BLaER1 treated with 17β-estradiol and CSF1 and Interleukin-3, amounts not matched to agents 10 nM and 100 nM (cell line): ENCODE data around the gene HMCN1.

Experiments used
- H3K27ac ChIP-seq, 11 experiments: shearing (Covaris generic); formaldehyde crosslinking; 2 replicates each; pipeline ENCODE4 v1.8.1; 2022
- H3K27me3 ChIP-seq, 11 experiments: shearing (Covaris generic); formaldehyde crosslinking; 2 replicates each; pipeline ENCODE4 v1.8.1; 2022
- H3K36me3 ChIP-seq, 11 experiments: shearing (Covaris generic); formaldehyde crosslinking; 2 replicates each; pipeline ENCODE4 v1.8.1; 2022
- H3K4me1 ChIP-seq, 10 experiments: shearing (Covaris generic); formaldehyde crosslinking; 2 replicates each; pipeline ENCODE4 v1.8.1; 2022
- H3K4me2 ChIP-seq, 11 experiments: shearing (Covaris generic); formaldehyde crosslinking; 2 replicates each; pipeline ENCODE4 v1.8.1; 2022
- H3K4me3 ChIP-seq, 10 experiments: shearing (Covaris generic); formaldehyde crosslinking; 2 replicates each; pipeline ENCODE4 v1.8.1; 2022
- H3K9ac ChIP-seq, 11 experiments: shearing (Covaris generic); formaldehyde crosslinking; 2 replicates each; pipeline ENCODE4 v1.8.1; 2022
- H3K9me3 ChIP-seq, 11 experiments: shearing (Covaris generic); formaldehyde crosslinking; replicated peaks in 1 of 11; 2 replicates each; pipeline ENCODE4 v1.8.1; 2022
- H4K20me1 ChIP-seq, 11 experiments: shearing (Covaris generic); formaldehyde crosslinking; 2 replicates each; pipeline ENCODE4 v1.8.1; 2022
- Cebpa-rat ChIP-seq, 11 experiments: shearing (Covaris generic); IDR thresholded peaks; 2 replicates each; pipeline ENCODE4 v1.8.1; 2022

The HMCN1 gene

DNA sequence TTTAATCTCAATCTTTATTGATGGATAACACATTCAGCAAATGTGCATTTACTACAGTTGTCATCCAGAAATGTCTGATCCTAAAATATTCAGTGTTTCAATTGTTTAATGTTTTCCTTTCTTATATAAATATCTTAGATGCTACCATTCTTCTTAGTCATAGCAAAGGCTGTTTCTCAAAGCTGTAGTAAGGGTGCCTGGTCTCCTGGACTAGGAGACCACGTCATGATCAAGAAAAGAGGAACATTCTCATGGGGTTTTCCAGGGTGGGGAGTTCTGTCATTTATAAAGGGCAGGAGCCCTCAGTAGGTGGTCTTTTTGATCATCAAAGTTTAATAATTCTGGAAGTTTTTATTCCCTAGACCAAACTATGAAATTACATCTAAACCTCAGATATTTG is 292.8 kb downstream of the HMCN1 start:
- H3K9ac ChIP-seq: no peak overlapping the region
- TF ChIP-seq Cebpa-rat (IDR thresholded peaks at IDR 0.05): no peak
- no peak overlapping the region for H3K4me2 ChIP-seq
- H3K27me3 ChIP-seq: no peaks in the 10 kb centered on the region
- peaks cover 0 to 19% (median 6%) of the 10 kb centered on the region in 11 experiments; a peak in 8 of 22 replicates for H3K9me3 ChIP-seq
- H4K20me1 ChIP-seq: no peaks in the 10 kb centered on the region
- no peaks in the 10 kb centered on the region for H3K36me3 ChIP-seq
- H3K4me1 ChIP-seq: no peaks in the 10 kb centered on the region
- no peak overlapping the region for H3K27ac ChIP-seq
- no peak overlapping the region for H3K4me3 ChIP-seq

DNA sequence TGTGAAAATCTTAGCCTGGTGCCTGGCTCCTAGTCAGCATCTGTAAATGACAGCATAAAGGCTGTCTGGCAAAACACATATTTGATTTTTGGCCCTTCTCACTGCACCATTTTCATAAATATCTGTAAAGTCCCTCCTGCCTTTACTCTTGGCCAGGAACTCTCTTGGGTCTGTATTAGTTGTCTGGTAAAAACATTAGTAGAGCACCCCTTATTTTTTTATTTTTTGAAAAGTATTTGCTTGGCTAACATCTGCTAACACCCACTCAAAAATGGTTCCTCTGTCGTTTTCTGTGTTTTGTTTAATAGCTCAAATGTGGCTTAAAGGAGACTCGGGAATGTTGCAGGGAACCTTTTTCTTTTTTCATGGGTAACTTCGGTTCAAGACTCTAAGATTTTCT is 293.4 kb downstream of the HMCN1 start:
- Histone ChIP-seq H4K20me1 (no peaks in the 10 kb centered on the region), H3K4me2 (no peak overlapping the region), H3K4me3 (no peak overlapping the region), H3K36me3 (no peaks in the 10 kb centered on the region), H3K4me1 (no peaks in the 10 kb centered on the region), H3K27me3 (no peaks in the 10 kb centered on the region), H3K9ac (no peak overlapping the region), H3K27ac (no peak overlapping the region), H3K9me3 (peaks cover 0 to 19% (median 6%) of the 10 kb centered on the region in 11 experiments; a peak in 8 of 22 replicates)
- TF ChIP-seq Cebpa-rat (IDR thresholded peaks at IDR 0.05): no peak

DNA sequence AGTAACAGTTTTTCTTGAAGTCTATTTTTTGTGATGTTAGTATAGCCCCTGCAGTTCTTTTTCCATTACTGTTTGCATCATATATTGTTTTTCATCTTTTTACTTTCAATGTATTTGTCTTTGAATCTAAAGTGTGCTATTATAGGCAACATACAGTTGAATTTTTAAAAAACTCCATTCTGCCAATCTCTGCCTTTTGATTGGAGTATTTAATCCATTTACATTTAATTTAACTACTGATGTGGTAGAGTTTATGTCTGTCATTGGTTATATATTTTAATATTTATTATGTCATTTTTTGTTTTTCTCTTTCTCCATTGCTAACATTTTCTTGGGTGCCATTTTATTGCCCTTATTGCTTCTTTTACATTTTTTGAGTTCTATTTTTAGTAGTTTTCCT is 296.3 kb downstream of the HMCN1 start:
- H3K4me3 ChIP-seq: no peak overlapping the region
- peaks cover 0 to 19% (median 6%) of the 10 kb centered on the region in 11 experiments; a peak in 8 of 22 replicates for H3K9me3 ChIP-seq
- no peak overlapping the region for H3K27ac ChIP-seq
- TF ChIP-seq Cebpa-rat (IDR thresholded peaks at IDR 0.05): no peak
- H3K9ac ChIP-seq: no peak overlapping the region
- H4K20me1 ChIP-seq: no peaks in the 10 kb centered on the region
- H3K4me2 ChIP-seq: no peak overlapping the region
- H3K27me3 ChIP-seq: no peaks in the 10 kb centered on the region
- H3K36me3 ChIP-seq: no peaks in the 10 kb centered on the region
- H3K4me1 ChIP-seq: no peaks in the 10 kb centered on the region

DNA sequence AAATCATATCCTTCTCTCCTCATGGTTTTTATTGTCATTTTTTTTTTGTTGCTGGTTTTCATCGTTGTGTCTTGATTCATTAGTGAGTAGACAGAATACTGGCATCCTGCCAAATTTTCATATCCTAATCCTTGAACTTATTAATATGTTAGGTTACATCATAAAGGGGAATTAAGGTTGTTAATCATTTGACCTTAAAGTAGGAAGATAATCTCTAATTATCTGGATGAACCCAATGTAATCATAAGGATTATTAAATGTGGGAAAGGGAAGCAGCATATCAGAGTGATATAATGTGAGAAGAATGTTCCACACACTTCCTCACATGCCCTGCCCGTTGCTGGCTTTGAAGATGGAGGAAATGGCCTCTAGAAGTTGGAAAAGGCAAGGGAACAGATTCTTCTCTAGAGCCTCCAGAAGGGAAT is 299.7 kb downstream of the HMCN1 start:
- TF ChIP-seq Cebpa-rat (IDR thresholded peaks at IDR 0.05): no peak
- Histone ChIP-seq H3K36me3 (no peaks in the 10 kb centered on the region), H3K9ac (no peak overlapping the region), H3K4me3 (no peak overlapping the region), H3K4me2 (no peak overlapping the region), H3K27me3 (no peaks in the 10 kb centered on the region), H3K9me3 (peaks cover 0 to 19% (median 6%) of the 10 kb centered on the region in 11 experiments; a peak in 8 of 22 replicates), H3K4me1 (no peaks in the 10 kb centered on the region), H4K20me1 (no peaks in the 10 kb centered on the region), H3K27ac (no peak overlapping the region)

DNA sequence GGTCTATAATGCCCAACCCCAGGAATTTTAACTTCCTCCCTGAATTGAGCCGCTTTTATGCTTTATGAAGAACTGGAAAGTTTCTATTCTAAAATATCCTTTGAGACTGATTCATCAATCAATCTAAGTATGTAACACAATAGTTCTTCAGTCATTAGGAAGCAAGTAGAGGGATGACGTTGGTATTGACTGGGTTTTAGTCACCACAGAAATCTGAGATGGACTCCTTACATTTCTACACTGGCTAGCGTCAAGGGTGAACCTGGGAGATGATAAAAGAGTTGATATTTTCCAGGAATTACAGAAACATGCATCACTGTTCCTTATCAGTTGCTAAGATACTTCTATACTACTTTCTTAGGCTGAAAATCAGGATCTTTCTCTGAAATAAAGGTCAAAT is 308.0 kb downstream of the HMCN1 start:
- Histone ChIP-seq H3K9me3 (no peaks in the 10 kb centered on the region), H3K9ac (no peak overlapping the region), H3K36me3 (no peaks in the 10 kb centered on the region), H4K20me1 (no peaks in the 10 kb centered on the region), H3K27me3 (no peaks in the 10 kb centered on the region), H3K4me1 (no peaks in the 10 kb centered on the region), H3K27ac (no peak overlapping the region), H3K4me3 (no peak overlapping the region), H3K4me2 (no peak overlapping the region)
- TF ChIP-seq Cebpa-rat (IDR thresholded peaks at IDR 0.05): no peak

DNA sequence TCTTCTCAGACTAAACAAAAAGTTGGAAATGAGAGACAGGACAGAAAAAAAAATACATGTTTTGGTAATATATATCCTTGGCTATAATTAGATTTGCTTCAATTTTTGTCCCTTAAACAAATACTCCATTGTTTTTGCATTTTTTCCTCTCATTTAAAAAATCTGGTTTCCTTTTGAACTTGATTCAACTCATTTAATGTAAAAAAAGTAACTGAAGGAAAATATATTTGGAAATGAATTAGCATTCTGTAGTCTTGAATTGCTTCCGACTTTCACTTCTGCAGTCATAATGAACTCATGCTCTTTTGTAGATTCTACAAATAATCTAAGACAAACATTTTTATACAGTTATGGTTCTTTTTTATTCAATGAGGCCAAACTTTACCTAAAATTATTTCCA is 309.1 kb downstream of the HMCN1 start:
- no peak overlapping the region for H3K4me3 ChIP-seq
- no peaks in the 10 kb centered on the region for H3K9me3 ChIP-seq
- H3K36me3 ChIP-seq: no peaks in the 10 kb centered on the region
- H3K4me2 ChIP-seq: no peak overlapping the region
- no peaks in the 10 kb centered on the region for H3K4me1 ChIP-seq
- no peaks in the 10 kb centered on the region for H4K20me1 ChIP-seq
- H3K27ac ChIP-seq: no peak overlapping the region
- no peak overlapping the region for H3K9ac ChIP-seq
- TF ChIP-seq Cebpa-rat (IDR thresholded peaks at IDR 0.05): no peak
- no peaks in the 10 kb centered on the region for H3K27me3 ChIP-seq

DNA sequence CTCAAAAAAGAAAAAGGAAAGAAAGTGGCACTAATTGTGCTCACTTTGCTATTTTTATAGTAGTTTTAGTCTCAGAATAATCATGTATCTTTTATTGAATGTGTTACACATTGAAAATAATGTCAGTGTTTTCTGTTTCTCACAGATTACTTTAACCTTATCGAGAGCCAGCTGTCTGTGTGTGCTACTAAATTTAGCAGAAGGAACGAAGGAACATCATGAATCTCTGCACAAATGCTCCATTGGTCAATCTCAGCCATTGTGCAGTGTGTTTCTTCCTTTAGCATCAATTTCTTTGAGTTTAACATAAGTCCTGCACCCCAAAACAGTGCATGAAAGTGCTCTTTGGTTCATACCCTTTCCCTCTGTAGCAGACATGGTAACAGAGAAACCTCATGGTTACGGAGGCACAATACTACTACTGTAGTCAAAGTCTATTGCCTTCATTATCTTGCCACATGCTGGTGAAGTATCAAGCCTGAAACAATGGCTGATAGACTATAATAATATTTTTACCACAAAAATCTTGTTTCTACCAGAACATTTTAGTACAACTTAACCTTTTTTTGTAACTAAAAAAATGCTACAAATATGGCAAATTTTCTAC is 310.0 kb downstream of the HMCN1 start:
- H3K4me3 ChIP-seq: no peak overlapping the region
- no peak overlapping the region for H3K27ac ChIP-seq
- no peak overlapping the region for H3K4me2 ChIP-seq
- TF ChIP-seq Cebpa-rat (IDR thresholded peaks at IDR 0.05): no peak
- H3K4me1 ChIP-seq: no peaks in the 10 kb centered on the region
- no peak overlapping the region for H3K9ac ChIP-seq
- H4K20me1 ChIP-seq: no peaks in the 10 kb centered on the region
- H3K9me3 ChIP-seq: no peaks in the 10 kb centered on the region
- H3K36me3 ChIP-seq: no peaks in the 10 kb centered on the region
- no peaks in the 10 kb centered on the region for H3K27me3 ChIP-seq

DNA sequence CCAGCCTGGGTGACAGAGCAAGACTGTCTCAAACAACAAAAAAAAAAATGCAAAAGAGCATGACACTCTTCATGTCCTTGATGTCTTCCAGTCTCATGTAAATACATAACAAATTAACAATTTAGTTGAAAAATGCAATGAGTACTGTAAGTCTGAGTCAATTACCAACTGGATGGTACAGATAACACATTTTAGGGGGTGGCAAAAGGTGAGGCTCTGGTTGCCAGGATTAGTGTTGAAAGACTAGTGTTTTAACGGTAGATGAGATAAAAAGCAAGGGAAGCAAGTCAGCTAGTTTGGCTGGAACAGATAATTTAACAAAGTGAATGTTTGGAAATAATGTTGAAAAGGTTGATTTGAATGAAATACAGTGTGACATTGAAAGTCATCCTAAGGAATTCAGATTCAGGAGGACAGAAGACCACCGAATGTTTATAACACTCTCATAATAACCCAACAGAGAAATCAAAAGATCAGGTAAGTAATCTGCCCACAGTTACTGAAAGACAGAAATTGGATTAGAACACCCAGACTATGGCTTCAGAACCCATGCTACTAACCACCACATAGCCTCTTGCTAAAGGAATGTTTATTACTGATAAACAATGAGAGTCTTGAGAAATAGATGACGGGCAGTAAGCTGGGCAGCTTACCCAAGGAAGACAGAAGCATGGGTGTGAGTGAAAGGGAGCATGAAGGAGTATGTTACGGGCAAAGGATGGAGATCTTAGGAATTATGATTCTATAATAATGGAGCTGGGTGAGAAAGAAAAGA is 312.4 kb downstream of the HMCN1 start:
- no peak for TF ChIP-seq Cebpa-rat (IDR thresholded peaks at IDR 0.05)
- H3K9ac ChIP-seq: no peak overlapping the region
- H3K4me2 ChIP-seq: no peak overlapping the region
- no peak overlapping the region for H3K27ac ChIP-seq
- H3K36me3 ChIP-seq: no peaks in the 10 kb centered on the region
- H3K9me3 ChIP-seq: no peaks in the 10 kb centered on the region
- H3K27me3 ChIP-seq: no peaks in the 10 kb centered on the region
- H4K20me1 ChIP-seq: no peaks in the 10 kb centered on the region
- no peak overlapping the region for H3K4me3 ChIP-seq
- no peaks in the 10 kb centered on the region for H3K4me1 ChIP-seq

DNA sequence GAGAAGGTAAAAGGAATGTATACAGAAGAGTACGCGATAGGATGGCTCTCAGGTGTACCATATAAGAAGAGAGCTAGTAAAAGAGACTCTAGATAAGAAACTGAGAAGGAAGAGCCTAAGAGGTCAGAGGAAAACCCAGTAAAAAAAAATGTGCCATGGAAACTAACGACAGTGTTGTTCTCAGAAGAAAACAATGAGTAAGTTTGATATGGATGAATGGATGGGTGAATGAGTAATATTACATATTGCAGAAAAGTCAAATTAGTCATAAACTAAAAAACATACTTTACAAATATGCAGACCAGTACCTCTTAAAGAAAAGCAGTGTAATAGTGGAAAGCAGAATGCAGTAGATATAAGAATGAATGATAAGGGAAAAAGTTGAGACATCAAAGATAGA is 316.2 kb downstream of the HMCN1 start:
- H3K4me2 ChIP-seq: no peak overlapping the region
- H3K4me1 ChIP-seq: peaks cover 0 to 17% (median 0%) of the 10 kb centered on the region in 10 experiments; a peak in 2 of 20 replicates
- H4K20me1 ChIP-seq: no peaks in the 10 kb centered on the region
- no peaks in the 10 kb centered on the region for H3K27me3 ChIP-seq
- TF ChIP-seq Cebpa-rat (IDR thresholded peaks at IDR 0.05): no peak
- H3K27ac ChIP-seq: no peak overlapping the region
- no peaks in the 10 kb centered on the region for H3K36me3 ChIP-seq
- no peak overlapping the region for H3K4me3 ChIP-seq
- H3K9ac ChIP-seq: no peak overlapping the region
- H3K9me3 ChIP-seq: no peaks in the 10 kb centered on the region

DNA sequence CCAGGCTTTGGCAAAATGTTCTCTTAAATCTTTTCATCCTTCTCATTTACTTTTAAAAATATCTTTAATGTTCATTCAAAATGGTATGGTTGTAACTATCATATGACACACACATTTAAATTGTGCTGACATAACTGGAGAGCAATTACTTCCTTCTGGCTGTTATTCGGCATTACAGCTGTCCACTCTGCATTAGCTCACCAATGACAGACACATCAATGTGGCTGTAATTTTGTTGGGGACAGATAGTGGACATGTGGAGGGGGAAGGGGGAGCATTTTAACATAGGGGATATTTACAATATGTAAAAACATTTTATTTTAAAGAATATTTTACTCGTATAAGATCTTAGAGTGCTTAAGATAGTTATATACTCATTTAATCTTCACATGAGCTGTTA is 319.8 kb downstream of the HMCN1 start:
- Histone ChIP-seq H4K20me1 (no peaks in the 10 kb centered on the region), H3K9ac (no peak overlapping the region), H3K4me2 (peak overlapping the region in 2 of 11 experiments; percentile 6 to 14; a peak in 2 of 22 replicates), H3K4me1 (peaks cover 0 to 17% (median 0%) of the 10 kb centered on the region in 10 experiments; a peak in 2 of 20 replicates), H3K27me3 (no peaks in the 10 kb centered on the region), H3K9me3 (no peaks in the 10 kb centered on the region), H3K36me3 (no peaks in the 10 kb centered on the region), H3K27ac (no peak overlapping the region), H3K4me3 (no peak overlapping the region)
- no peak for TF ChIP-seq Cebpa-rat (IDR thresholded peaks at IDR 0.05)
